ENCODE data around the gene DYNC2I2.
A peak's percentile ranks its signal among the peaks of the same experiment; 100 is the strongest.

The DYNC2I2 gene

GRCh38 chr9:128689820-128690683 lies 33.4 kb upstream of the DYNC2I2 start:
- TF ChIP-seq ZFX (IDR thresholded peaks at IDR 0.05; ENCODE audit: borderline replicate concordance) (no peak), CTCF (IDR thresholded peaks at IDR 0.05) (no peak)
- peak overlapping the region; percentile 93 for H3K27ac ChIP-seq

GRCh38 chr9:128689293-128689774 lies 32.7 kb upstream of the DYNC2I2 start:
- TF ChIP-seq ZFX (IDR thresholded peaks at IDR 0.05; ENCODE audit: borderline replicate concordance) = no peak
- no peak for TF ChIP-seq CTCF (IDR thresholded peaks at IDR 0.05)
- peak overlapping the region; percentile 93 for H3K27ac ChIP-seq

- H3K27ac ChIP-seq = peak within 1 kb of the TSS; percentile 93
- no peak for TF ChIP-seq ZFX (IDR thresholded peaks at IDR 0.05; ENCODE audit: borderline replicate concordance)
- TF ChIP-seq CTCF (IDR thresholded peaks at IDR 0.05) = no peak
These were observed 32.0 kb upstream of the DYNC2I2 start, which contains the start of gene SET for GRCh38 chr9:128688501-128689292. Gene SET (plus strand): TSS chr9:128689222. CDS start chr9:128689583, 361 bp downstream.

- TF ChIP-seq CTCF (IDR thresholded peaks at IDR 0.05) = no peak
- TF ChIP-seq ZFX (IDR thresholded peaks at IDR 0.05; ENCODE audit: borderline replicate concordance) = no peak
- H3K27ac ChIP-seq = 0 out of 2 replicates have a peak overlapping the region, but pooled peaks have one; percentile 93
These were observed 30.8 kb upstream of the DYNC2I2 start for GRCh38 chr9:128687453-128687852.

- H3K27ac ChIP-seq = peak overlapping the region; percentile 93
These were observed 29.2 kb upstream of the DYNC2I2 start for GRCh38 chr9:128685636-128686489.

More at GRCh38 chr9:128685636-128686489, 29.2 kb upstream of the DYNC2I2 start:
- TF ChIP-seq ZFX (IDR thresholded peaks at IDR 0.05; ENCODE audit: borderline replicate concordance) (no peak), CTCF (IDR thresholded peaks at IDR 0.05) (no peak)
